ENCODE measurements around the gene RHBDL2. TPM values are rescaled to one million over a fixed set of nuclear protein-coding genes. Genes with fewer than 3 reads are reported as not detected.

The RHBDL2 gene
- polyA plus RNA-seq, 3 donors: 0.08 TPM; not detected in 2

DNA sequence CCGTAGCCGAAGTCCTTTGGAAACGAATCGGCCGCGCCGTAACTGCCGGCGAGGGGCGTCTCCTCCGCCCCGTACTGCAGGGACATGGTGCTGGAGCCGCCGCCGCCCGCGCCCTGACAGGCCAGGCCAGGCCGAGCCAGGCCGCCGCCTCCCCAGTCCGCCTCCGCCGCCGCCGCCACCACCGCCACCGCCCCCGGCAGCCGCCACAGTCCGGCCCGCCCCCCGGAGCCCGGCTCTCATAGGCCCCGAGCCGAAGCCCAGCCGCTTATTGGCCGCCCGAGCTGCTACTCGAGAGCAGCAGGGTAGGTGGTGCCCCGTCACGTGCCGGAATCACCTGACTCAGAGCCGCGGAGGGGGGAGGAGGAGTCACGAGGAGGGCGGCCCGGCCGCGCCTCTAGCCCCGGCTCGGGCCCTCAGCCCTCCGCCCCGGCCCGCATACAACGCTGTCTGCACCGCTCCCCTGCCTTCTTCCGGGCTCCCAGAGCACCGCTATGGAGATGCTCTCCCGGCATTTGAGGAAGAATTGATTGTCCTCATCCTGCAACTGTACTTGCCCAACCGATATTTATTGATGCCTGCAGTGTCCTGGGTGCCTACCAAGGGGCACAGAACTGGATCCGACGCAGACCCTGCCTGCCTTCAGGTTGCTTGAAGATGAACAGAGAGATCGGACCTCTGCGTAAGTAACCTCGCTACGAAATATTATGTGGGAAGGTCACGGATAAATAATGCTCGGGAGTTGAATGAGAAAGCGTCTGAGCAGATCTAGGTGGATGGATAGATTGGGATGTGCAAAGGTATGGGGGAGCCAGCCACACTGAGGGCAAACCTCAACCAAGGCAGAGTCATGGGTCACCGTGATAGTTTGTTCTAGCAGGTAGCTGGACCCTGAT, 81.8 kb downstream of the RHBDL2 start, which contains the start of gene RRAGC:
TSS of gene RRAGC (minus strand) at position 212 of the 893 bp plus-strand sequence. CDS start at position 86, 126 bp downstream.
- Mint-ChIP-seq H3K36me3 (peaks cover 33 to 36% of the 10 kb centered on the region in 2 donors), H3K9me3 (no peaks in the 10 kb centered on the region)
- intact Hi-C loops (cut with micrococcal nuclease): loop anchor here in 1 of 2 donors (1.0 to 2.0 kb wide), 2 partner anchors 12 to 131 kb away; partner anchors contain the start of gene AKIRIN1

More for the DNA sequence above, 81.8 kb downstream of the RHBDL2 start, which contains the start of gene RRAGC:
- H3K9me3 ChIP-seq (replicated peaks in 1 of 2; ENCODE audit: control insufficient read depth in 1 of 2, insufficient read depth in 1 of 2, low read length in 2 of 2): no peaks in the 10 kb centered on the region
- H3K27ac Mint-ChIP-seq: peak within 1 kb of the TSS; percentile 89 to 97 (median 93)
- no peaks in the 10 kb centered on the region for H3K27me3 Mint-ChIP-seq (ENCODE audit: low read depth in 3 of 3)
- peak within 1 kb of the TSS; percentile 89 for H3K9ac ChIP-seq (ENCODE audit: insufficient read depth, low read length, poor library complexity, severe bottlenecking)
- H3K27me3 ChIP-seq (ENCODE audit: control insufficient read depth in 2 of 2, insufficient read depth in 2 of 2, low read length in 2 of 2): no peaks in the 10 kb centered on the region
- peaks cover 24 to 33% of the 10 kb centered on the region in 2 donors for H3K4me1 ChIP-seq (ENCODE audit: control insufficient read depth in 1 of 2, insufficient read depth in 2 of 2, low read length in 2 of 2)
- H3K4me1 Mint-ChIP-seq: peaks cover 42% of the 10 kb centered on the region
- peaks cover 32 to 53% of the 10 kb centered on the region in 2 donors for H3K36me3 ChIP-seq (replicated peaks in 1 of 2; ENCODE audit: control insufficient read depth in 1 of 2, insufficient read depth in 2 of 2, low read length in 2 of 2)
- under 1% methylated on average over 65 of the region's 70 CpGs for WGBS (ENCODE audit: insufficient coverage)
- TF ChIP-seq, protein P1, sequence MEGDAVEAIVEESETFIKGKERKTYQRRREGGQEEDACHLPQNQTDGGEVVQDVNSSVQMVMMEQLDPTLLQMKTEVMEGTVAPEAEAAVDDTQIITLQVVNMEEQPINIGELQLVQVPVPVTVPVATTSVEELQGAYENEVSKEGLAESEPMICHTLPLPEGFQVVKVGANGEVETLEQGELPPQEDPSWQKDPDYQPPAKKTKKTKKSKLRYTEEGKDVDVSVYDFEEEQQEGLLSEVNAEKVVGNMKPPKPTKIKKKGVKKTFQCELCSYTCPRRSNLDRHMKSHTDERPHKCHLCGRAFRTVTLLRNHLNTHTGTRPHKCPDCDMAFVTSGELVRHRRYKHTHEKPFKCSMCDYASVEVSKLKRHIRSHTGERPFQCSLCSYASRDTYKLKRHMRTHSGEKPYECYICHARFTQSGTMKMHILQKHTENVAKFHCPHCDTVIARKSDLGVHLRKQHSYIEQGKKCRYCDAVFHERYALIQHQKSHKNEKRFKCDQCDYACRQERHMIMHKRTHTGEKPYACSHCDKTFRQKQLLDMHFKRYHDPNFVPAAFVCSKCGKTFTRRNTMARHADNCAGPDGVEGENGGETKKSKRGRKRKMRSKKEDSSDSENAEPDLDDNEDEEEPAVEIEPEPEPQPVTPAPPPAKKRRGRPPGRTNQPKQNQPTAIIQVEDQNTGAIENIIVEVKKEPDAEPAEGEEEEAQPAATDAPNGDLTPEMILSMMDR (IDR thresholded peaks at IDR 0.05): no peak
- peak within 1 kb of the TSS; percentile 91 for H3K4me2 ChIP-seq (replicated peaks; ENCODE audit: extremely low read depth, low read length, poor library complexity, severe bottlenecking)
- H2AFZ ChIP-seq (ENCODE audit: insufficient read depth, low read depth, low read length, poor library complexity, severe bottlenecking): peak within 1 kb of the TSS; percentile 99
- H3K4me3 Mint-ChIP-seq: peak within 1 kb of the TSS; percentile 91 to 99
- H3K4me3 ChIP-seq (replicated peaks in 1 of 3; ENCODE audit: low read depth in 2 of 3, low read length in 3 of 3): peak within 1 kb of the TSS; percentile 70 to 99 (median 93)
- DNase-seq: peak; percentile 97 to 98 (median 98)
- peaks cover 39% of the 10 kb centered on the region for H4K20me1 ChIP-seq (ENCODE audit: insufficient read depth, low read length)
- H3K79me2 ChIP-seq (ENCODE audit: insufficient read depth, low read length): peaks cover 85% of the 10 kb centered on the region
- peak within 1 kb of the TSS; percentile 57 to 90 for H3K27ac ChIP-seq (ENCODE audit: low read depth in 1 of 2, low read length in 2 of 2)

Measured in CD14-positive monocyte (primary cell).